Endothelial cell of umbilical vein (primary cell): ENCODE measurements around the gene KIF22. TPM values are rescaled to one million over a fixed set of nuclear protein-coding genes. Genes with fewer than 3 reads are reported as not detected.

Source experiments
- BruUV-seq: library from RNA; stranded (reverse); fragments of 400-500 nt; replicated peaks from 2 replicates; lab custom pipeline; 2021; lab: Mats Ljungman, UMichigan
- CTCF ChIA-PET: fragments of 300-600, 350-600 bp; sonication (Branson Sonifier 250); formaldehyde crosslinking; loops from one replicate; lab custom pipeline; 2021; ENCODE audit warnings: antibody characterized with exemption, inconsistent platforms; lab: Charles Lee
- POLR2A ChIA-PET: fragments of 300-600, 350-600 bp; sonication (Branson Sonifier 250); formaldehyde crosslinking; loops from one replicate; lab custom pipeline; 2021; ENCODE audit warnings: antibody characterized with exemption, inconsistent platforms; lab: Charles Lee
- DNase-seq: peaks from one replicate; pipeline ENCODE4 v3.0.0-alpha.2; 2011; ENCODE audit warnings: low read depth, low spot score
- FAIRE-seq: peaks from 2 replicates; lab custom pipeline; 2011; peaks lifted over from hg19 to GRCh38; lab: Jason Lieb, UNC
- H2AFZ ChIP-seq: 2 replicates; pipeline ENCODE4 v1.6.0; 2012; ENCODE audit warnings: low read depth, low read length, control low read depth, inconsistent platforms
- H3K27ac ChIP-seq: 2 replicates; pipeline ENCODE4 v1.5.1; 2011; ENCODE audit warnings: low read depth, mild to moderate bottlenecking, control low read depth, low read length, moderate library complexity; ENCODE audit not compliant: insufficient read depth
- H3K27me3 ChIP-seq, 2 experiments: 2 replicates each; pipeline versions ENCODE4 v1.6.0 to v1.6.1; 2011; ENCODE audit warnings: low read length in 2 of 2, mixed read lengths in 1 of 2; ENCODE audit not compliant: control insufficient read depth in 2 of 2, insufficient read depth in 2 of 2
- H3K36me3 ChIP-seq, 2 experiments: 2 replicates in 1 of 2; 3 replicates in 1 of 2; pipeline ENCODE4 v1.5.1; 2011; ENCODE audit warnings: low read length in 2 of 2, mild to moderate bottlenecking in 1 of 2, moderate library complexity in 1 of 2; ENCODE audit not compliant: control insufficient read depth in 2 of 2, insufficient read depth in 2 of 2; ENCODE audit errors: extremely low read depth in 1 of 2
- H3K4me1 ChIP-seq: 3 replicates; pipeline ENCODE4 v1.5.1; 2011; ENCODE audit warnings: mild to moderate bottlenecking, low read length; ENCODE audit not compliant: control insufficient read depth, insufficient read depth; ENCODE audit errors: extremely low read depth
- H3K4me2 ChIP-seq: 2 replicates; pipeline ENCODE4 v1.6.1; 2011; ENCODE audit warnings: low read length, control low read depth, mixed read lengths; ENCODE audit not compliant: insufficient read depth
- H3K4me3 ChIP-seq, 3 experiments: fragments of 200-600 bp in 1 of 3; sonication (generic), shearing (Covaris generic) in 1 of 3; replicated peaks in 1 of 3; 2 replicates each; pipeline ENCODE4 v1.5.1; 2011 to 2016; ENCODE audit warnings: control low read depth in 3 of 3, low read length in 3 of 3, mild to moderate bottlenecking in 2 of 3, inconsistent platforms in 1 of 3, low read depth in 1 of 3, moderate library complexity in 1 of 3; ENCODE audit not compliant: insufficient read depth in 1 of 3
- H3K79me2 ChIP-seq: 2 replicates; pipeline ENCODE4 v1.6.0; 2012; ENCODE audit warnings: low read length, inconsistent platforms; ENCODE audit not compliant: control insufficient read depth, insufficient read depth
- H3K9ac ChIP-seq: replicated peaks from 2 replicates; pipeline ENCODE3; 2011; ENCODE audit warnings: low read length, control low read depth; ENCODE audit not compliant: insufficient read depth; ENCODE audit errors: extremely low read depth
- H3K9me1 ChIP-seq: replicated peaks from 3 replicates; pipeline ENCODE4 v1.6.0; 2011; ENCODE audit warnings: mild to moderate bottlenecking, low read length; ENCODE audit not compliant: control insufficient read depth, insufficient read depth; ENCODE audit errors: extremely low read depth
- H3K9me3 ChIP-seq: replicated peaks from 2 replicates; pipeline ENCODE4 v1.5.1; 2012; ENCODE audit warnings: low read length, inconsistent platforms; ENCODE audit not compliant: control insufficient read depth, insufficient read depth
- H4K20me1 ChIP-seq: replicated peaks from 2 replicates; pipeline ENCODE3; 2011; ENCODE audit warnings: mild to moderate bottlenecking, low read length; ENCODE audit not compliant: control insufficient read depth, insufficient read depth; ENCODE audit errors: extremely low read depth
- EZH2 ChIP-seq: IDR thresholded peaks from 2 replicates; pipeline ENCODE4 v1.6.1; 2012; ENCODE audit warnings: borderline replicate concordance, low read depth, mild to moderate bottlenecking, moderate library complexity, low read length, inconsistent platforms; ENCODE audit not compliant: severe bottlenecking
- FOS ChIP-seq: IDR thresholded peaks from 2 replicates; pipeline ENCODE4 v1.6.1; 2011; ENCODE audit warnings: mild to moderate bottlenecking, low read length, moderate library complexity, borderline replicate concordance; ENCODE audit not compliant: insufficient read depth
- GATA2 ChIP-seq: IDR thresholded peaks from 2 replicates; pipeline ENCODE4 v1.7.0; 2011; ENCODE audit warnings: low read depth, mild to moderate bottlenecking, moderate library complexity, mixed read lengths, low read length; ENCODE audit not compliant: insufficient read length, insufficient read depth
- JUN ChIP-seq: IDR thresholded peaks from 2 replicates; pipeline ENCODE4 v1.6.1; 2011; ENCODE audit warnings: borderline replicate concordance, low read depth; ENCODE audit not compliant: insufficient read length, insufficient read depth
- MYC ChIP-seq: IDR thresholded peaks from one replicate; pipeline ENCODE4 v1.6.1; 2011; ENCODE audit warnings: mild to moderate bottlenecking, low read depth, low read length
- POLR2A ChIP-seq: IDR thresholded peaks from 2 replicates; pipeline ENCODE4 v1.6.1; 2012; ENCODE audit warnings: low read depth, mild to moderate bottlenecking, control low read depth, low read length
- POLR2AphosphoS5 ChIP-seq: IDR thresholded peaks from 2 replicates; pipeline ENCODE4 v1.6.1; 2012; ENCODE audit warnings: low read depth, mild to moderate bottlenecking, control low read depth, low read length, moderate library complexity; ENCODE audit not compliant: insufficient read depth
- dilution Hi-C: fragments of 300-500 bp; cut with MboI; formaldehyde crosslinking; loops from one replicate; pipeline ENCODE4 v1.15.0; 2019; ENCODE audit warnings: low sequenced_read_pairs; ENCODE audit not compliant: extremely low pct_ligation_motif_present
- intact Hi-C: fragments of 100-400 bp; cut with micrococcal nuclease; formaldehyde crosslinking; loops from one replicate; pipeline ENCODE4 v1.10.0; 2022
- polyA plus RNA-seq, 4 experiments: library from polyadenylated mRNA; depleted of rRNA in 3 of 4; stranded (reverse) in 3 of 4; unstranded in 1 of 4; fragments of >200 nt; gene quantifications; 2 replicates each; pipeline versions ENCODE4 v1.2.1 to v1.2.3, GENCODE V29; 2011 to 2012; ENCODE audit warnings: missing spikeins in 1 of 4
- total RNA-seq: library from RNA; stranded (reverse); gene quantifications from 2 replicates; pipeline ENCODE4 v1.2.3, GENCODE V29; 2021
- TF ChIP-seq, protein P1 (sequence below), 2 donors: IDR thresholded peaks; 1 replicate in 1 of 2; 2 replicates in 1 of 2; pipeline ENCODE4 v1.5.1; 2011; ENCODE audit warnings: low read length in 2 of 2, mild to moderate bottlenecking in 2 of 2, moderate library complexity in 2 of 2, control low read depth in 1 of 2, inconsistent platforms in 1 of 2, low read depth in 1 of 2; ENCODE audit not compliant: insufficient read depth in 1 of 2; ENCODE audit errors: extremely low read depth in 1 of 2
- TF ChIP-seq, protein P2 (sequence below): IDR thresholded peaks from 2 replicates; pipeline ENCODE4 v1.6.1; 2011; ENCODE audit not compliant: insufficient read depth, insufficient read length

The KIF22 gene
- total and polyA plus RNA-seq, 2 donors (not counting 3 experiments of a cell fraction or from before 2014, with no cell fraction given): 67.3 to 90.0 TPM

DNA sequence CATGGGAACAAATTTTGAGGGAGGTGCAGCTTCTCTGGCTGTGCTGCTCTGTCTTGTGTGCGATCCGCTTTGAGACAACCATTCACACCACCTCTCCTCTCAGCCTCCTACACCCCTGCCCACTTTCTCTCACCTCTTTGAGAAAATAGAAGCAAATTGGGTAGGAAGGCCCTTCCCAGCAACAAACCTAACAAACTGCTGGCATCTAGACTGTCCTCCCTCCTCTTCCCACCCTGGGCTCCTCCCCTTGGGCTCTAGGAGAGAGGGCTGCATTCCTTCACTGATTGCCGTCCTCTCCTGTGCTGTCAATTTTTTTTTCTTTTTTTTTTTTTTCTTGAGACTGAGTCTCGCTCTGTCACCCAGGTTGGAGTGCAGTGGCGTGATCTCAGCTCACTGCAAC, 59.0 kb downstream of the KIF22 start:
- dilution Hi-C loops (no loop called here), intact Hi-C loops (loop anchor here (2.0 kb wide), 1 partner anchor 29 kb away; the partner anchor contains the start of gene MVP)
- no peak overlapping the region for H2AFZ ChIP-seq
- H3K9ac ChIP-seq: no peak overlapping the region
- peaks cover 5% of the 10 kb centered on the region for H3K4me1 ChIP-seq
- H3K36me3 ChIP-seq: peaks cover 0 to 15% of the 10 kb centered on the region in 2 experiments
- H3K4me2 ChIP-seq: no peak overlapping the region
- TF ChIP-seq JUN (no peak), GATA2 (no peak), MYC (no peak), FOS (no peak), POLR2AphosphoS5 (no peak), POLR2A (no peak), EZH2 (no peak)
- TF ChIP-seq, protein P1, sequence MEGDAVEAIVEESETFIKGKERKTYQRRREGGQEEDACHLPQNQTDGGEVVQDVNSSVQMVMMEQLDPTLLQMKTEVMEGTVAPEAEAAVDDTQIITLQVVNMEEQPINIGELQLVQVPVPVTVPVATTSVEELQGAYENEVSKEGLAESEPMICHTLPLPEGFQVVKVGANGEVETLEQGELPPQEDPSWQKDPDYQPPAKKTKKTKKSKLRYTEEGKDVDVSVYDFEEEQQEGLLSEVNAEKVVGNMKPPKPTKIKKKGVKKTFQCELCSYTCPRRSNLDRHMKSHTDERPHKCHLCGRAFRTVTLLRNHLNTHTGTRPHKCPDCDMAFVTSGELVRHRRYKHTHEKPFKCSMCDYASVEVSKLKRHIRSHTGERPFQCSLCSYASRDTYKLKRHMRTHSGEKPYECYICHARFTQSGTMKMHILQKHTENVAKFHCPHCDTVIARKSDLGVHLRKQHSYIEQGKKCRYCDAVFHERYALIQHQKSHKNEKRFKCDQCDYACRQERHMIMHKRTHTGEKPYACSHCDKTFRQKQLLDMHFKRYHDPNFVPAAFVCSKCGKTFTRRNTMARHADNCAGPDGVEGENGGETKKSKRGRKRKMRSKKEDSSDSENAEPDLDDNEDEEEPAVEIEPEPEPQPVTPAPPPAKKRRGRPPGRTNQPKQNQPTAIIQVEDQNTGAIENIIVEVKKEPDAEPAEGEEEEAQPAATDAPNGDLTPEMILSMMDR (IDR thresholded peaks at IDR 0.05; ENCODE audit: extremely low read depth in 1 of 2, insufficient read depth in 1 of 2, low read depth in 1 of 2, low read length in 2 of 2): no peak
- TF ChIP-seq, protein P2, sequence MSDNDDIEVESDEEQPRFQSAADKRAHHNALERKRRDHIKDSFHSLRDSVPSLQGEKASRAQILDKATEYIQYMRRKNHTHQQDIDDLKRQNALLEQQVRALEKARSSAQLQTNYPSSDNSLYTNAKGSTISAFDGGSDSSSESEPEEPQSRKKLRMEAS: no peak
- POLR2A ChIA-PET: interaction anchor here (0.6 kb wide), 1 partner anchor 28 kb away, joined by 3 read pairs; no protein-coding TSS in a partner anchor
- no peak overlapping the region for H3K4me3 ChIP-seq
- no TSS peak for BruUV-seq
- no peaks in the 10 kb centered on the region for H4K20me1 ChIP-seq
- H3K27ac ChIP-seq: no peak overlapping the region
- DNase-seq: no peak
- no peaks in the 10 kb centered on the region for H3K9me3 ChIP-seq
- H3K79me2 ChIP-seq: no peaks in the 10 kb centered on the region
- no peaks in the 10 kb centered on the region for H3K9me1 ChIP-seq
- CTCF ChIA-PET: interaction anchor here (1.5 to 5.2 kb wide), 13 partner anchors 8 to 158 kb away, joined by 3 to 163 read pairs (median 30); partner anchors contain the start of genes KIF22, MAZ, MVP and PAGR1
- H3K27me3 ChIP-seq: no peaks in the 10 kb centered on the region
- no peak for FAIRE-seq
